Measurements from ENCODE around the gene CTXND2.

CTXND2 gene

DNA sequence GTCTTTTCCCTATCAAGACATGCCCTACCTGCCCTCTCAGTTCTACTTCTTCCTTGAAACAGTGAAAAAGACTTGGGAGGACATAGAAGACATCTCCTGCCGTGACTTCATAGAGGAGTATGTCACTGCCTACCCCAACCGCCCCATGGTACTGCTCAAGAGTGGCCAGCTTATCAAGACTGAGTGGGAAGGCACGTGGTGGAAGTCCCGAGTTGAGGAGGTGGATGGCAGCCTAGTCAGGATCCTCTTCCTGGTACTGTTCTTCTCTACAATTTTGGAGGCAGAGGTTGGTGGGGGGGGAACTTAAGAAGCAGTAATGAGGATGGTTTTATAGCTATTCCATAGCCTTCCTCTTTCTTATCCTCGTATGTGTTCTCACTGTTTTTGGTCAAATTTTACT, 57.9 kb downstream of the CTXND2 start:
- DNase-seq (ENCODE audit: extremely low spot score, insufficient read length, low read depth) (no peak), FAIRE-seq (no peak)

DNA sequence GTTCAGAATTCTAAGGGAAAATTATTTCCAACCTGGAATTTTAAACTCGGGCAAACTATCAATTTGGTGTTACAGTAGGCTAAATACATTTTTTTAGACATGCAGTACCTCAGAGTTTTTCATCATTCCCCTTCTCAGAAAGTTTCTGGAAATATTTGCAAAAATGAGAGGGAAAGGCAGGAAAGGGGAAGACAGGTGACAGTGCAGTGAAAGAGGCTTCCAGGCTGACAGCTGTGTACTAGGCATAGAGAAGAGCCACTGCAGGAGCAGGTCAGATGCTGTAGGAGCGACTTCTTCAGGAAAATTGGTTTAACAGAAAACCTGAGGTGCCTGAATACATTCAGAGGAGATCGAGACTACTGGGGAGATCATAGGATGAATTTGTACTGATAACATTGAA, 67.8 kb downstream of the CTXND2 start:
- FAIRE-seq (no peak), DNase-seq (ENCODE audit: extremely low spot score, insufficient read length, low read depth) (no peak)

GRCh38 chr1:150955280-150955679, 68.3 kb downstream of the CTXND2 start:
- DNase-seq (ENCODE audit: extremely low spot score, insufficient read length, low read depth) (no peak), FAIRE-seq (no peak)

DNA sequence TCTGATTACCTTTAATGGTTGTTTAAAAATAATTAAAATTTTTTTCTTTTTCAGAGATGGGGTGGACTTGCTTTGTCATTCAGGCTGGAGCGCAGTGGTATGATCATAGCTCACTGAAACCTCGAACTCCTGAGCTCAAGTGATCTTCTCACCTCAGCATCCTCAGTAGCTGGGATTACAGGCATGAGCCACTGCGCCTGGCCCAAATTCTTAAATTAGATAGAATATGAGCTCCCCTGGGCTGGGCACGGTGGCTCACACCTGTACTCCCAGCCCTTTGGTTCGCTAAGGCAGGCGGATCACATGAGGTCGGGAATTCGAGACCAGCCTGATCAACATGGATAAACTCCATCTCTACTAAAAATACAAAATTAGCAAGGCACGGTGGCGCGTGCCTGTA, 70.7 kb downstream of the CTXND2 start:
- FAIRE-seq, result no peak
- no peak for DNase-seq (ENCODE audit: extremely low spot score, insufficient read length, low read depth)

DNA sequence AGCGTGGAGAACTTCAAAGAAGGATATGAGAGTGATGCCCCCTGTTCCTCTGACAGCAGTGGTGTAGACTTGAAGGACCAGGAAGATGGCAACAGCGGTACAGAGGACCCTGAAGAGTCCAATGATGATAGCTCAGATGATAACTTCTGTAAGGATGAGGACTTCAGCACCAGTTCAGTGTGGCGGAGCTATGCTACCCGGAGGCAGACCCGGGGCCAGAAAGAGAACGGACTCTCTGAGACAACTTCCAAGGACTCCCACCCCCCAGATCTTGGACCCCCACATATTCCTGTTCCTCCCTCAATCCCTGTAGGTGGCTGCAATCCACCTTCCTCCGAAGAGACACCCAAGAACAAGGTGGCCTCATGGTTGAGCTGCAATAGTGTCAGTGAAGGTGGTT, 73.7 kb downstream of the CTXND2 start:
- FAIRE-seq, result no peak

GRCh38 chr1:150961756-150962155, 74.8 kb downstream of the CTXND2 start:
- DNase-seq (ENCODE audit: extremely low spot score, insufficient read length, low read depth) (no peak), FAIRE-seq (no peak)

More for the DNA sequence above, 73.7 kb downstream of the CTXND2 start:
- DNase-seq (ENCODE audit: extremely low spot score, insufficient read length, low read depth), result no peak

Measured in GM18507 (cell line).